ENCODE measurements around the gene FOXE3.

DNA sequence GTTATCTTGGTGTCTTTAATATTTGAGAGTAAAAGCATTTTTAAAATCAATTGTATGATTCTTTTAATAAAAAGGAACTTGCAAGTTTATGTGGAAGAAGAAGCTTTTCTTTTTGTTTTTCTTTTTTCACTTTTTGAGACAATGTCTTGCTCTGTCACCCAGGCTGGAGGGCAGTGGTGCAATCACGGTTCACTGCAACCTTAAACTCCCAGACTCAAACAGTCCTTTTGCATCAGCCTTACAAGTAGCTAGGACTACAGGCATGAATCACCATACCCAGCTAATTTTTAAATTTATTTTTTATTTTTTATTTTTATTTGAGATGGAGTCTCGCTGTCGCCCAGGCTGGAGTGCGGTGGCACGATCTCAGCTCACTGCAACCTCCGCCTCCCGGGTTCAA, 48.4 kb upstream of the FOXE3 start:
- TF ChIP-seq TCF7L2 (IDR thresholded peaks at IDR 0.05; ENCODE audit: borderline replicate concordance, extremely low read depth, insufficient read depth, insufficient read length) = no peak
- TF ChIP-seq, protein P1, sequence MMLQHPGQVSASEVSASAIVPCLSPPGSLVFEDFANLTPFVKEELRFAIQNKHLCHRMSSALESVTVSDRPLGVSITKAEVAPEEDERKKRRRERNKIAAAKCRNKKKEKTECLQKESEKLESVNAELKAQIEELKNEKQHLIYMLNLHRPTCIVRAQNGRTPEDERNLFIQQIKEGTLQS (IDR thresholded peaks at IDR 0.05) = no peak
- TF ChIP-seq, protein P2, sequence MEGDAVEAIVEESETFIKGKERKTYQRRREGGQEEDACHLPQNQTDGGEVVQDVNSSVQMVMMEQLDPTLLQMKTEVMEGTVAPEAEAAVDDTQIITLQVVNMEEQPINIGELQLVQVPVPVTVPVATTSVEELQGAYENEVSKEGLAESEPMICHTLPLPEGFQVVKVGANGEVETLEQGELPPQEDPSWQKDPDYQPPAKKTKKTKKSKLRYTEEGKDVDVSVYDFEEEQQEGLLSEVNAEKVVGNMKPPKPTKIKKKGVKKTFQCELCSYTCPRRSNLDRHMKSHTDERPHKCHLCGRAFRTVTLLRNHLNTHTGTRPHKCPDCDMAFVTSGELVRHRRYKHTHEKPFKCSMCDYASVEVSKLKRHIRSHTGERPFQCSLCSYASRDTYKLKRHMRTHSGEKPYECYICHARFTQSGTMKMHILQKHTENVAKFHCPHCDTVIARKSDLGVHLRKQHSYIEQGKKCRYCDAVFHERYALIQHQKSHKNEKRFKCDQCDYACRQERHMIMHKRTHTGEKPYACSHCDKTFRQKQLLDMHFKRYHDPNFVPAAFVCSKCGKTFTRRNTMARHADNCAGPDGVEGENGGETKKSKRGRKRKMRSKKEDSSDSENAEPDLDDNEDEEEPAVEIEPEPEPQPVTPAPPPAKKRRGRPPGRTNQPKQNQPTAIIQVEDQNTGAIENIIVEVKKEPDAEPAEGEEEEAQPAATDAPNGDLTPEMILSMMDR (IDR thresholded peaks at IDR 0.05 in 2 of 3, conservative IDR thresholded peaks at IDR 0.05 in 1 of 3; ENCODE audit: borderline replicate concordance in 1 of 3, insufficient read depth in 1 of 3, low read depth in 2 of 3, low read length in 2 of 3) = no peak
- TF ChIP-seq EZH2phosphoT487 (IDR thresholded peaks at IDR 0.05; ENCODE audit: borderline replicate concordance) = no peak
- TF ChIP-seq, protein P3, sequence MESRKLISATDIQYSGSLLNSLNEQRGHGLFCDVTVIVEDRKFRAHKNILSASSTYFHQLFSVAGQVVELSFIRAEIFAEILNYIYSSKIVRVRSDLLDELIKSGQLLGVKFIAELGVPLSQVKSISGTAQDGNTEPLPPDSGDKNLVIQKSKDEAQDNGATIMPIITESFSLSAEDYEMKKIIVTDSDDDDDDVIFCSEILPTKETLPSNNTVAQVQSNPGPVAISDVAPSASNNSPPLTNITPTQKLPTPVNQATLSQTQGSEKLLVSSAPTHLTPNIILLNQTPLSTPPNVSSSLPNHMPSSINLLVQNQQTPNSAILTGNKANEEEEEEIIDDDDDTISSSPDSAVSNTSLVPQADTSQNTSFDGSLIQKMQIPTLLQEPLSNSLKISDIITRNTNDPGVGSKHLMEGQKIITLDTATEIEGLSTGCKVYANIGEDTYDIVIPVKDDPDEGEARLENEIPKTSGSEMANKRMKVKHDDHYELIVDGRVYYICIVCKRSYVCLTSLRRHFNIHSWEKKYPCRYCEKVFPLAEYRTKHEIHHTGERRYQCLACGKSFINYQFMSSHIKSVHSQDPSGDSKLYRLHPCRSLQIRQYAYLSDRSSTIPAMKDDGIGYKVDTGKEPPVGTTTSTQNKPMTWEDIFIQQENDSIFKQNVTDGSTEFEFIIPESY (IDR thresholded peaks at IDR 0.05; ENCODE audit: extremely low read depth, insufficient replicate concordance, low read length) = no peak
- TF ChIP-seq CEBPB (IDR thresholded peaks at IDR 0.05; ENCODE audit: low read depth) = no peak
- TF ChIP-seq POLR2A (IDR thresholded peaks at IDR 0.05; ENCODE audit: borderline replicate concordance, extremely low read depth, insufficient read depth, insufficient read length) = no peak
- no peak for TF ChIP-seq SP1 (IDR thresholded peaks at IDR 0.05; ENCODE audit: low read depth)
- TF ChIP-seq EGR1 (IDR thresholded peaks at IDR 0.05; ENCODE audit: low read depth) = no peak
- TF ChIP-seq POLR2AphosphoS5 (IDR thresholded peaks at IDR 0.05; ENCODE audit: low read depth, low read length) = no peak
- TF ChIP-seq ZNF274 (IDR thresholded peaks at IDR 0.05; ENCODE audit: low read depth, low read length) = no peak

All from HCT116 (cell line).